Muscle layer of colon (tissue), 2 donors: ENCODE results near the gene SLC12A3.

Experiments
- H3K27ac ChIP-seq: one replicate; pipeline ENCODE4 v1.7.0; 2013; ENCODE audit warnings: low read depth, mild to moderate bottlenecking, low read length, moderate library complexity
- H3K27me3 ChIP-seq, 2 donors: one replicate each; pipeline ENCODE4 v1.7.0; 2013; ENCODE audit warnings: low read length in 2 of 2, mild to moderate bottlenecking in 2 of 2; ENCODE audit not compliant: insufficient read depth in 2 of 2, control insufficient read depth in 1 of 2
- H3K36me3 ChIP-seq: one replicate; pipeline ENCODE4 v1.7.0; 2013; ENCODE audit warnings: mild to moderate bottlenecking, low read length; ENCODE audit not compliant: insufficient read depth
- H3K4me1 ChIP-seq: one replicate; pipeline ENCODE4 v1.7.0; 2013; ENCODE audit warnings: mild to moderate bottlenecking, low read length; ENCODE audit not compliant: insufficient read depth
- H3K4me3 ChIP-seq, 2 donors: one replicate each; pipeline ENCODE4 v1.7.0; 2013; ENCODE audit warnings: low read length in 2 of 2, low read depth in 1 of 2, mild to moderate bottlenecking in 1 of 2, moderate library complexity in 1 of 2
- H3K9ac ChIP-seq: one replicate; pipeline ENCODE4 v1.7.0; 2013; ENCODE audit warnings: low read length
- H3K9me3 ChIP-seq: one replicate; pipeline ENCODE4 v1.7.0; 2013; ENCODE audit warnings: mild to moderate bottlenecking, low read length
- donor health status: abdominal sarcoma.
- donor health status: Adenocarcinoma of cecum.

The SLC12A3 gene

GRCh38 chr16:56944954-56945839 is 80.2 kb downstream of the SLC12A3 start:
- H3K27me3 ChIP-seq = no peaks in the 10 kb centered on the region
- H3K36me3 ChIP-seq = peaks cover 54% of the 10 kb centered on the region
- no peak overlapping the region for H3K9ac ChIP-seq
- no peaks in the 10 kb centered on the region for H3K4me1 ChIP-seq
- H3K4me3 ChIP-seq = no peak overlapping the region
- no peaks in the 10 kb centered on the region for H3K9me3 ChIP-seq
- no peak overlapping the region for H3K27ac ChIP-seq

- Histone ChIP-seq H3K4me3 (no peak overlapping the region), H3K27ac (no peak overlapping the region), H3K36me3 (peaks cover 48% of the 10 kb centered on the region), H3K4me1 (no peaks in the 10 kb centered on the region), H3K9me3 (no peaks in the 10 kb centered on the region), H3K9ac (no peak overlapping the region), H3K27me3 (no peaks in the 10 kb centered on the region)
These were observed 81.0 kb downstream of the SLC12A3 start for GRCh38 chr16:56945847-56946527.

GRCh38 chr16:56946767-56947603 is 82.0 kb downstream of the SLC12A3 start:
- H3K36me3 ChIP-seq = peaks cover 39% of the 10 kb centered on the region
- H3K27ac ChIP-seq = no peak overlapping the region
- H3K4me1 ChIP-seq = no peaks in the 10 kb centered on the region
- H3K4me3 ChIP-seq = no peak overlapping the region
- no peak overlapping the region for H3K9ac ChIP-seq
- H3K9me3 ChIP-seq = no peaks in the 10 kb centered on the region
- H3K27me3 ChIP-seq = no peaks in the 10 kb centered on the region

DNA sequence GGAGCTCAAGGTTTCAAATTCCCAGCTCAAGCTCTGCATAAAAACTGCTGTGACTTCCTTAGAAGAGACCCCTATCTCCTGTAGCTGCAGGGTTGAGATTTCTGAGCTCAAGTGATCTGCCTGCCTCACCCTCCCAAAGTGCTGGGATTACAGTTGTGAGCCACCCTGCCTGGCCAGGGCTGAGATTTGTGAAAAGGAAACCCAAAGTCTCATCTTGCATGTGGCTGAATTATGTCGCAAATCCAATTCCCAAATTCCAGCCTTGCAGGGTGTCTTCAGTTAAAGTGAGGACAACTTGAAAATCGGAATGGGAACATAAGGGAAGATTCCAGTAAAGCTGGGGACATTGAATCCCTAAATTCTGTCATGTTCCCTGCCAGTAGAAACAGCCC is 82.6 kb downstream of the SLC12A3 start:
- Histone ChIP-seq H3K27me3 (no peaks in the 10 kb centered on the region), H3K4me1 (no peaks in the 10 kb centered on the region), H3K9me3 (no peaks in the 10 kb centered on the region), H3K4me3 (no peak overlapping the region), H3K36me3 (peaks cover 33% of the 10 kb centered on the region), H3K27ac (no peak overlapping the region), H3K9ac (no peak overlapping the region)

GRCh38 chr16:56948234-56948633 is 83.2 kb downstream of the SLC12A3 start:
- H3K36me3 ChIP-seq = peaks cover 27% of the 10 kb centered on the region
- H3K27ac ChIP-seq = no peak overlapping the region
- H3K9me3 ChIP-seq = no peaks in the 10 kb centered on the region
- no peaks in the 10 kb centered on the region for H3K4me1 ChIP-seq
- no peak overlapping the region for H3K9ac ChIP-seq
- H3K27me3 ChIP-seq = no peaks in the 10 kb centered on the region
- H3K4me3 ChIP-seq = no peak overlapping the region

- H3K27ac ChIP-seq = no peak overlapping the region
- H3K4me3 ChIP-seq = no peak overlapping the region
- H3K36me3 ChIP-seq = peaks cover 9% of the 10 kb centered on the region
- H3K9ac ChIP-seq = no peak overlapping the region
- H3K4me1 ChIP-seq = no peaks in the 10 kb centered on the region
- H3K9me3 ChIP-seq = no peaks in the 10 kb centered on the region
- H3K27me3 ChIP-seq = no peaks in the 10 kb centered on the region
These were observed 85.0 kb downstream of the SLC12A3 start for GRCh38 chr16:56950051-56950450.

DNA sequence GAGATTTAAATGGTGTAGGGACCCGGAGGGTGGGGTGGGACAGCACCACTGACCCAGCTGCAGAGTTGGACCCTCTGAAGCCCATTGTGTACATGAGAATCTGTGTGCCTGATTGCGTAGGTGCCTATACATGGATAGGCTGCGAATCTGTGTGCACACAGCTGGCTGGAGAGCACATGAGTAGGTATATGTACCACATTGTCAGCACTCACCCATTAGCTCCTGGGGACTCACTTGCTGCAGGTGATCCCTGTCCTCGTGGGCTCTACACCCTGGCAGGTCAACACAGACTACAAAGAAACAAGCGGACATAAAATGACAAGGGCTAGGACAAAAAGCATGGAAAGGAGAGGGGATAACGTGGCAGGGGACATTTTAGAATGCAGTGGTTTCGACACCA is 85.4 kb downstream of the SLC12A3 start:
- no peak overlapping the region for H3K27ac ChIP-seq
- H3K4me1 ChIP-seq = no peaks in the 10 kb centered on the region
- H3K9me3 ChIP-seq = no peaks in the 10 kb centered on the region
- no peak overlapping the region for H3K4me3 ChIP-seq
- no peak overlapping the region for H3K9ac ChIP-seq
- H3K27me3 ChIP-seq = no peaks in the 10 kb centered on the region
- H3K36me3 ChIP-seq = peaks cover 5% of the 10 kb centered on the region

DNA sequence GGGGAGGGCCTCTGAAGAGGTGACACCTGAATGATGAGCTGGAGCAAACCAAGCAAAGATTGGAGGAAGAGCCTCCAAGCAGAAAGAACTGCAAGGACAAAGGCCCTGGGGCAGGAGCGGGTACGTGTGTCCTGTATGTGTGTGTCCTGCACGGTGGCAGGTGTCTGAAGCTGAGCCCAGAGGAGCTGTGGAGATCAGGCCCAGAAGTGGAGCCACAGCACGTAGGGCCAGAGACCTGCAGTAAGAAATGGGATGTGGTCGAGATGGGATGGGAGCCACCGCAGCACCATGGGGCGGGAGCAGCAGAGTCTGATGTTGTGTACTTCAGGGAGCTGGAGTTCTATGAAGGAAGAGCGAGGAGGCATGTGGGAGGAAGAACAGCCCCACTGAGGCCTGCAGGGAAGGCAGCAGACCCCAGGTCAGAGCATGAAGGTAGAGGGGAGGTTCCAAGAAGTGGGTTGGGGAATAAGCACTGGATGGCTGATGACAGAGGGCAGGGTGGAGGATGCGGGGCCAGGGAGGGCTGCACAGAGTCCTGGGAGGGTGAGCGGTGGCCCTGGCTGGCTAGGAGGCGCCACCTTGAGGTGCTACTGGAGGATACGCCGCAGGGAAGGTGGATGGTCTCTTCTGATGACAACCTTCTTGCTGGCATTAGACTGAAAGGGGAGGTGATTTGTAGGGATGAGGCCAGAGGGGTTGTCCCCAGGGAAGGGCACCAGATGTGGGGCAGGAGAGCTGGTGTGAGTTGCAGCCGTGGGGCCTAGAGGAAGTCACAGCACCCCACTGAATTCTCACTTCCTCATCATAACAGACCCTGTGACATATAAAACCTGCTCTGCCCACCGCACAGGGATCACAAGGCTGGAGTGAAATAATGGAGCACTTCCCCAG is 86.1 kb downstream of the SLC12A3 start:
- H3K9me3 ChIP-seq = no peaks in the 10 kb centered on the region
- no peak overlapping the region for H3K27ac ChIP-seq
- H3K4me3 ChIP-seq = no peak overlapping the region
- H3K4me1 ChIP-seq = no peaks in the 10 kb centered on the region
- no peak overlapping the region for H3K9ac ChIP-seq
- H3K36me3 ChIP-seq = peaks cover 5% of the 10 kb centered on the region
- H3K27me3 ChIP-seq = no peaks in the 10 kb centered on the region

DNA sequence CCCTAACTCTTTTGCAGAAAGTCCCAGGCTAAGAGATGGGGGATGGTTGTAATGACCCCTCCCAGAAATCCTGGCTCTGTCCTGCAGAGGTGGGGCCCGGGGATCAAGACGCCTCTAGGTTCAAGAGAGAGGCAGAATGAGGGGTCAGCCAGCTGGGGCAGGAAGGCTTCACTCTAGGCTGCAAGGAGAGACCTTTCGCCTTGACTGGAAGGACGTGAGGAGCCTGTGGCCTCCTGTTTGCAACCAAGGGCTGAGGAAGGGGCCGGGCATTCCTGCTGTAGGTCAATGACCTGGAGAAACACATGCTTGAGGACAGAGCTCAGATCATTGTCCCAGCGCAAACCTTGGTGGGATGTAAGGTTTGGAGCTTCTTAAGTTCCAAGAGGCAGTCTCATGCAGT is 88.0 kb downstream of the SLC12A3 start:
- H3K36me3 ChIP-seq = no peaks in the 10 kb centered on the region

GRCh38 chr16:56956076-56956475 is 91.1 kb downstream of the SLC12A3 start:
- H3K36me3 ChIP-seq = no peaks in the 10 kb centered on the region
- H3K9ac ChIP-seq = no peak overlapping the region
- H3K27me3 ChIP-seq = no peaks in the 10 kb centered on the region
- no peaks in the 10 kb centered on the region for H3K9me3 ChIP-seq
- H3K4me1 ChIP-seq = no peaks in the 10 kb centered on the region
- H3K27ac ChIP-seq = no peak overlapping the region
- no peak overlapping the region for H3K4me3 ChIP-seq

More for the DNA sequence above, 88.0 kb downstream of the SLC12A3 start:
- Histone ChIP-seq H3K27ac (no peak overlapping the region), H3K9me3 (no peaks in the 10 kb centered on the region), H3K9ac (no peak overlapping the region), H3K4me3 (no peak overlapping the region), H3K4me1 (no peaks in the 10 kb centered on the region), H3K27me3 (no peaks in the 10 kb centered on the region)
